ENCODE measurements around the gene MUC21.

GRCh38 chr6:30991891-30992290 is 8.4 kb downstream of the MUC21 start:
- TF ChIP-seq, protein P1, sequence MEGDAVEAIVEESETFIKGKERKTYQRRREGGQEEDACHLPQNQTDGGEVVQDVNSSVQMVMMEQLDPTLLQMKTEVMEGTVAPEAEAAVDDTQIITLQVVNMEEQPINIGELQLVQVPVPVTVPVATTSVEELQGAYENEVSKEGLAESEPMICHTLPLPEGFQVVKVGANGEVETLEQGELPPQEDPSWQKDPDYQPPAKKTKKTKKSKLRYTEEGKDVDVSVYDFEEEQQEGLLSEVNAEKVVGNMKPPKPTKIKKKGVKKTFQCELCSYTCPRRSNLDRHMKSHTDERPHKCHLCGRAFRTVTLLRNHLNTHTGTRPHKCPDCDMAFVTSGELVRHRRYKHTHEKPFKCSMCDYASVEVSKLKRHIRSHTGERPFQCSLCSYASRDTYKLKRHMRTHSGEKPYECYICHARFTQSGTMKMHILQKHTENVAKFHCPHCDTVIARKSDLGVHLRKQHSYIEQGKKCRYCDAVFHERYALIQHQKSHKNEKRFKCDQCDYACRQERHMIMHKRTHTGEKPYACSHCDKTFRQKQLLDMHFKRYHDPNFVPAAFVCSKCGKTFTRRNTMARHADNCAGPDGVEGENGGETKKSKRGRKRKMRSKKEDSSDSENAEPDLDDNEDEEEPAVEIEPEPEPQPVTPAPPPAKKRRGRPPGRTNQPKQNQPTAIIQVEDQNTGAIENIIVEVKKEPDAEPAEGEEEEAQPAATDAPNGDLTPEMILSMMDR (IDR thresholded peaks at IDR 0.05), result no peak
- TF ChIP-seq POLR2A (IDR thresholded peaks at IDR 0.05), result no peak

All from lower leg skin (tissue), 3 donors.